ENCODE measurements around the gene PTPRD. TPM values are rescaled to one million over a fixed set of nuclear protein-coding genes. Genes with fewer than 3 reads are reported as not detected.

PTPRD gene
- total RNA-seq, 1 donor from 2014 or later: 197 TPM

DNA sequence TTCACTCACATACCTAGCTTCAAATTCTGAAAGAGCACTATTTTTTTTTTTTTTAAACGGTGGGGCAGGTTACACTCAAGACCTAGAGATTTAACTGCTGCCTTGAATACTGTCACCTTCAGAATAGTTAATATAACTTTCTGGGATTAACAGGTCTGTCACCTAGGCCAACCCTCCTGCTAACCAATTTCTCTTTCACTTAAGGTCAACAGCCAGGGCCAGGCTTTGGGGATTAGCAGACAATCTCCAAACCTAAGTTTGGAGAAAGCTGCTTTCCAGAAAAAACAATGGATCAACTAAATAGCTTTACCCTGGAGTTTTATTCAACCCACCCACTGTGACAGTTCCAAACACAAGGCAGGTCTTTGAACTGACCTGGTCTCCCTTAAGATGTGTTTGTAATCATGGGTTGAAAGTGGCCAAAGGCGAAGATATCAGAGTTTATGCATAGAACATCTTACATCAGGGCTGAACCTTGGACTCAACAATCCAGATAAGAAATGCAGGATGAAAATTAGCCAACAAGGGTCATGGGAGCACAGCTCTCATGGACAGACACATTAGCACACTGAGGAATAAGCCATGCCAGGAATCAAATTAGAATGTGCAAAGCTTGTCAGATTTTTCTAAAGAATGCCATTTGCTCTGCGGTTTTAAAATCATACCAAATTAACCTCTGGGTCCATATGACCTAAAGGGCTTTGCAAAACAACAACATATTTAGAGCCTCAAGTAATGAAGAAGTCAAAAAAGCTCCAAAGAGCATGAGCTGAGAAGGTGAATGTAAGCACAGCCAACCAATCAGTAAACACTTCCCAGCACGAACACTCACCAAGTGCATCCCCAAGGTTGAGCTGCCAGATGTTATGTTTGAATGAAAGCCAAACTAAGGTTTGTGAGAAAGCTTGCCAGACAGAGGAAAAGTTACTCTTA lies 2274.7 kb downstream of the PTPRD start:
- Mint-ChIP-seq H3K27me3 (no peaks in the 10 kb centered on the region), H3K27ac (no peak overlapping the region)

DNA sequence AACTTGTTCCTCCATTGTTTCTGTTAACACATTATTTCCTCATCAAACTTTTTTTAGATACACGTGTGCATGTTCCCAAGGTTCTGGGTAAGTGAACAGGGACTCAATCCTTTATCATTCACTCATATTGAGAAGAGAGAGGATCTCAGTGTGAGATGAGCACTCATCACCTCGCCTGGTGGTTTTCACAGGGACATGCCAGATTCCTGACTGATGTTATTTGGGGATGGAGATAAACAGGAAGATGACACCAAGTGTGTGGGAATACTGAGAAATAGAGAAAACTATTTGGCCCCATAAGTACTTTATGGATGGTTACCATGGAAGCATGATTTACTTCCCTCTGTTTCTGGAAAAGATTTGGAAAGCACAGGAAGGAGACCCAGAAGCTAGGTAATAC lies 2279.9 kb downstream of the PTPRD start:
- DNase-seq (ENCODE audit: extremely low spot score, unreplicated experiment): no peak
- Mint-ChIP-seq H3K9me3 (peaks cover 19% of the 10 kb centered on the region), H3K4me3 (no peak overlapping the region), H3K27ac (no peak overlapping the region), H3K36me3 (peaks cover 51% of the 10 kb centered on the region), H3K27me3 (no peaks in the 10 kb centered on the region), H3K4me1 (ENCODE audit: unreplicated experiment) (peaks cover 9% of the 10 kb centered on the region)
- TF ChIP-seq, protein P1, sequence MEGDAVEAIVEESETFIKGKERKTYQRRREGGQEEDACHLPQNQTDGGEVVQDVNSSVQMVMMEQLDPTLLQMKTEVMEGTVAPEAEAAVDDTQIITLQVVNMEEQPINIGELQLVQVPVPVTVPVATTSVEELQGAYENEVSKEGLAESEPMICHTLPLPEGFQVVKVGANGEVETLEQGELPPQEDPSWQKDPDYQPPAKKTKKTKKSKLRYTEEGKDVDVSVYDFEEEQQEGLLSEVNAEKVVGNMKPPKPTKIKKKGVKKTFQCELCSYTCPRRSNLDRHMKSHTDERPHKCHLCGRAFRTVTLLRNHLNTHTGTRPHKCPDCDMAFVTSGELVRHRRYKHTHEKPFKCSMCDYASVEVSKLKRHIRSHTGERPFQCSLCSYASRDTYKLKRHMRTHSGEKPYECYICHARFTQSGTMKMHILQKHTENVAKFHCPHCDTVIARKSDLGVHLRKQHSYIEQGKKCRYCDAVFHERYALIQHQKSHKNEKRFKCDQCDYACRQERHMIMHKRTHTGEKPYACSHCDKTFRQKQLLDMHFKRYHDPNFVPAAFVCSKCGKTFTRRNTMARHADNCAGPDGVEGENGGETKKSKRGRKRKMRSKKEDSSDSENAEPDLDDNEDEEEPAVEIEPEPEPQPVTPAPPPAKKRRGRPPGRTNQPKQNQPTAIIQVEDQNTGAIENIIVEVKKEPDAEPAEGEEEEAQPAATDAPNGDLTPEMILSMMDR (conservative IDR thresholded peaks at IDR 0.05): no peak

More for the DNA sequence above, 2274.7 kb downstream of the PTPRD start:
- Mint-ChIP-seq H3K36me3 (peaks cover 44% of the 10 kb centered on the region), H3K4me3 (no peak overlapping the region), H3K9me3 (peaks cover 4% of the 10 kb centered on the region), H3K4me1 (ENCODE audit: unreplicated experiment) (peaks cover 3% of the 10 kb centered on the region)
- TF ChIP-seq, protein P1 (conservative IDR thresholded peaks at IDR 0.05): no peak
- no peak for DNase-seq (ENCODE audit: extremely low spot score, unreplicated experiment)

DNA sequence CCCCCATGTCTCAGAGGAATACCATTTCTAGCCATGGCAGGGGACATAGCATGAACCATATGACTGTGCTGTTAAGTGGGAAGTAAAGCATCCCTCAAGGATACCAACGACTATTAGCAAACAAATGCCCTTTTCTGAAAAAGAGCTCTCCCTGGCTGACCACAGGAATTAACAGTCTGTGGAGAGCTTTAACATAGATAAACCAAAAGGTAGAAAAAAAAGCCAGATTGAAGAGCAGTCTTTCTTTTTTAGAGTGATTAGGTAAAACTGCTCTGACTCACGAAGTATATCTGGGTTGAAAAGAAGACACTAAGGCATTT lies 2280.5 kb downstream of the PTPRD start:
- TF ChIP-seq, protein P1 (conservative IDR thresholded peaks at IDR 0.05): no peak
- Mint-ChIP-seq H3K27ac (no peak overlapping the region), H3K36me3 (peaks cover 48% of the 10 kb centered on the region), H3K4me3 (no peak overlapping the region), H3K27me3 (no peaks in the 10 kb centered on the region), H3K9me3 (peaks cover 22% of the 10 kb centered on the region), H3K4me1 (ENCODE audit: unreplicated experiment) (peaks cover 9% of the 10 kb centered on the region)
- DNase-seq (ENCODE audit: extremely low spot score, unreplicated experiment): no peak

DNA sequence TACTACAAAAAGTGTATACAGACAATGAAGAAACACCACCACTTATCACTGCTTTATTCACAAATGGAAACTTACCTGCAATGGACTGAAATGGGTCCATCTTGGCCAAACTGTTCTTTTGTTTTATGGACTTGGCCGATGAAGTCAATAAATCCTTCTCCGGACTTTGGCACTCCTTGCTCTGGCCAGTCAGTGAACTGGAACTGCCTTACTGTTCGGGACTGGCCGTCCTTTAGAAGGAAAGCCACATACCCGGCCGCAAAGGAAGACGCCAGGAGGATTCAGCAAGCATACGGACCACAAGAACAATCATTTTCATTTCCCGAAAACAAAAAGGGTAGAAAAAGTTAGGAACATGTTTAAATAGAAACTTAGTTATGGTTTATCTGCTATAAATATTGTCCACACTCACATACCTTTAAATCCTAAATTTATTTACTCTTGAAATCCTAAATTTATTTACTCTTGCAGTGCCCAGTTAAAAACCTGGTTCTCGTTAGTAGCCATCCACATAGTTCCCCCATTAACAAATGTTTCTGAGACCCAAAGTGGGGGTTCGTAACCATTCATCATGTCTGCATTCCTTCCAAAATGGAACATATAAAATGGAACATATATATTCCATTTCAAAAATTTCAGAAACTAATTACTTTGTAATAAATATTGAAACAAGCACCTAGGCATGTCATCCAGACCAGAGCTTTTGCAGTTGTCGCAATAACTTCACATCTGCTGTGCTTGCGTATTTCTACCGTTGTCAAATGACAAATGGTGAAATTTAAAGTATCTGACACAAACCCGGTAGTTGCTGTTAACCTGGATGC lies 2281.1 kb downstream of the PTPRD start:
- TF ChIP-seq, protein P1 (conservative IDR thresholded peaks at IDR 0.05): no peak
- peaks cover 23% of the 10 kb centered on the region for H3K9me3 Mint-ChIP-seq
- H3K4me1 Mint-ChIP-seq (ENCODE audit: unreplicated experiment): peaks cover 9% of the 10 kb centered on the region
- no peaks in the 10 kb centered on the region for H3K27me3 Mint-ChIP-seq
- DNase-seq (ENCODE audit: extremely low spot score, unreplicated experiment): no peak
- H3K27ac Mint-ChIP-seq: no peak overlapping the region
- no peak overlapping the region for H3K4me3 Mint-ChIP-seq
- H3K36me3 Mint-ChIP-seq: peaks cover 45% of the 10 kb centered on the region

DNA sequence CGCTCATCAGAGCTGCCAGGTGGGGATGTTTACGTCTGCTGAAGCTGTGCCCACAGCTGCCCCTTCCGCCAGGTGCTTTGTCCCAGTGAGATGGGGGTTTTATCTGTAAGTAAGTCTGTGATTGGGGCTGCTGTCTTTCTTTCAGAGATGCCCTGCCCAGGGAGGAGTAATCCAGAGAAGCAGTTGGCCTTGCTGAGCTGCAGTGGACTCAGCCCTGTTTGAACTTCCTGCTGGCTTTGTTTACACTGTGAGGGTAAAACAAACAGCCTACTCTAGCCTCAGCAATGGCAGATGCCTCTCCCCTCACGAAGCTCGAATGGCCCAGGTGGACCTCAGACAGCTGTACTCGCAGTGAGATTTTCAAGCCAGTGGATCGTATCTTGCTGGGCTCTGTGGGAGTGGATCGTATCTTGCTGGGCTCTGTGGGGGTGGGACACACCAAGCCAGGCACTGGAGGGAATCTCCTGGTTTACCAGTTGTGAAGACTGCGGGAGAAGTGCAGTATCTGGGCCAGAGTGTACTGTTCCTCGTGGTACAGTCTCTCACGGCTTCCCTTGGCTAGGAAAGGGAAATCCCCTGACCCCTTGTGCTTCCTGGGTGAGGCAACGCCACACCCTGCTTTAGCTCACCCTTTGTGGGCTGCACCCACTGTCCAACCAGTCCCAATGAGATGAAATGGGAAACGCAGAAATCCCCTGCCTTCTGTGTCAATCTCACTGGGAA lies 2283.1 kb downstream of the PTPRD start:
- TF ChIP-seq, protein P1 (conservative IDR thresholded peaks at IDR 0.05): no peak
- no peak for DNase-seq (ENCODE audit: extremely low spot score, unreplicated experiment)
- Mint-ChIP-seq H3K4me3 (no peak overlapping the region), H3K27ac (no peak overlapping the region), H3K4me1 (ENCODE audit: unreplicated experiment) (peaks cover 9% of the 10 kb centered on the region), H3K9me3 (peaks cover 23% of the 10 kb centered on the region), H3K36me3 (peaks cover 43% of the 10 kb centered on the region), H3K27me3 (no peaks in the 10 kb centered on the region)
